ENCODE results near the gene MYO10.

Gene MYO10

DNA sequence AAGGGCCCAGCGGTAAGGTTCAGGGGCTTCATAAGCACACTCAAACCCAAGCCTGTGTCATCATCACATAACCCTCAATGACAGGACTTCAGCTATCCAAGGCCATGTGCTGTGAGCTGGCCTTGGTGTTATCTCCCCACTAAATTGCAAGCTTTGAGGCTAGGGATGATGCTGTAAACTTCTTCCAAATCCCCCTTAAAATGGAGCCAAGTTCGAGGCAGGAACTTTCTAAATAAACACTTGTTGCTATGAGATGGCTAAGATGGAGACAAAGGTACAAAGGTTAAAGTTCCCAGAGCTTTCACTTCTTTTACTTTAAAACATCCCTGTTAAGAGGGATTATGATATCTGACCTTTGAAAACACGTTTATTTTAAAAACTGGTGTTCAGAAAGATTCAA is 123.6 kb downstream of the MYO10 start:
- DNase-seq (ENCODE audit: low read depth in 2 of 2): no peak

DNA sequence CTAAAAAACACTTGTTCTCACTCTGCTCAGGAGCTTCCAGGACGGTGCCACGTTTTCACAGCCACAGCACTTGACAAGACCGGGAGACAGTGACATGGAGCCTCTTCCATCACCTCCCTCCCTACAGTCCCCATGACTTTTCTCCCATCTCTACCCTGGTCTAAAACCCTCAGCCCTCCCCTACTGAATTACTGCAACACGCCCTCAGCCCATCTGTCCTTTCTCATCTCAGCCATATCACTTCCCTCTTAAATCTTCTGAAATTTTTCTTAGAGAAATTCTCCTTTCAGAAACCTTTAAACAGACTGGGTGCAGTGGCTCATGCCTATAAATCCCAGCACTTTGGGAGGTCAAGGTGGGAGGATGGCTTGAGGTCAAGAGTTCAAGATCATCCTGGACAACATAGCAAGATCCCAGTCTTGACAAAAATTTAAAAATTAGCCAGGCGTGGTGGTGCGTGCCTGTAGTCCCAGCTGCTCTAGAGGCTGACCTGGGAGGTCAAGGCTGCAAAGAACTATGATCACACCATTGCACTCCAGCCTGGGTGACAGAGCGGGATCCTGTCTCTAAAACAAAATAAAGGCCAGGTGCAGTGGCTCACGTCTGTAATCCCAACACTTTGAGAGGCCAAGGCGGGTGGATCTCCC is 125.8 kb downstream of the MYO10 start:
- DNase-seq (ENCODE audit: low read depth in 2 of 2): no peak

DNA sequence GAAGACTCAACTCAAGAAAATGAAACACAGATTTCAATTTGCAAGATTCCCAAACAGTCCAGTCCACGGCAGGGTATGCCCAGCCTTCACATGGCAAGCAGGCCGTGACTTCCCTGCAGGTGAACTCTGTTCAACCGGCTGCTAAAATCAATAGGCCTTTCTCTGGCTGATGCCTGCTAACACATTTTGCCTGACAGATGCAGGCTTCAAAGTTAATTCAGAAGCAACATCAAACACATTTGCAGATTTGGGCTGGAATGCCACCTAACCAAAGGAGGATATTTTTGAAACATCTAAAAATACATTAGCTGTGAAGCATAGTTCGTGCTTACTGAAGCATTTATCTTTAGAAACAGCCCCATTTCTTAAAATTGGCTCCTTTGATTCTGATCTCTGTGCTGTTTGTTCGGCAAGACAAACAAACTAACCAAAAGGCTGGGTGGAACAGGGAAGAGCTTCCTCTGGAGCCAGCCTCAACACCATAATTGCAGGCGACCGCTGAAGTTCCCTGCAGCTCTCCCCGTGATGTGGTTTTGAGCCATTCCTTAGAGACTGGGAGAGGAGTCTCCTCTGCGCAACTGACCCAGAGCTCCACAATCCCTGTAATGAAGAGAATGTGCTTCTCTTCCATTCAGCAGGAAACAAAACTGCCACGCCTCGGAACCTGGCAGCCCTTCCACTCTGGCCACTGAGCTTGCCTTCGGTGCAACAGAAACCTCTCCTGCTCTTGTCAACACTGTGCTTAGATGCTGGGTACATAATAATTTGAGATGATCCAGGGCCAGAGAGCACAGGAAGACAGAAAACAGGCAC is 126.5 kb downstream of the MYO10 start:
- DNase-seq (ENCODE audit: low read depth in 2 of 2): no peak

DNA sequence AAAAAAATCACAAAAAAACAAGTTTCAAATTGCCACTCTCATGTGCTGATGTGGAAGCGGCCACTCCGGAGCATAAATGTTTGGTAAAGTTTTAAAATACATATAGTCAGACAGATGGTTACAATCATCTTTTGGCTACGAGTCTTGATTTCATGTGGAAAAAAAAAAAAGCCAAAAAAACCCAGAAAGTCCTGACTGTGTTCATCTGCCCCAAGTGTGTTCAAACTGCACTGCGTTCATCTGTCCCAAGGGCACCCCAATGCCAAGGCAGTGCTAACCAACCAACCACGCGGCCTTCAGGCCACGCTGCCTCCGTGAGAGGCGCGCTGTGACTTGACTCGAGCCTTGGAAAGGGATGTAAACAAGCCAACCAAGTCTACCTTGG is 127.1 kb downstream of the MYO10 start:
- DNase-seq (ENCODE audit: low read depth in 2 of 2): no peak

DNA sequence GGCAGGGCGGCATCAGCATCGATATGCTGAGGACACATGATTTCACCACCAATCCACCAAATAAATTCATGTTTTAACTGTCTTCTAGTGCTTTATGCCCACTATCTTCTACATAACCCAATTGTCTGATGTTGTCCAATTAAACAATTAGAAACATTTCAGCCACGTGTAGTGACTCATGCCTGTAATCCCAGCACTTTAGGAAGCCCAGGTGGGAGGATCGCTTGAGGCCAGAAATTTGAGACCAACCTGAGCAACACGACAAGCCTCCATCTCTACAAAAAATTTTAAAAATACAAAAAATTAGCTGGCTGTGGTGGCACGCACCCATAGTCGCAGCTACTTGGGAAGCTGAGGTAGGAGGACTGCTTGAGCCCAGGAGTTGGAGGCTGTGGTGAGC is 128.1 kb downstream of the MYO10 start:
- DNase-seq (ENCODE audit: low read depth in 2 of 2): no peak

DNA sequence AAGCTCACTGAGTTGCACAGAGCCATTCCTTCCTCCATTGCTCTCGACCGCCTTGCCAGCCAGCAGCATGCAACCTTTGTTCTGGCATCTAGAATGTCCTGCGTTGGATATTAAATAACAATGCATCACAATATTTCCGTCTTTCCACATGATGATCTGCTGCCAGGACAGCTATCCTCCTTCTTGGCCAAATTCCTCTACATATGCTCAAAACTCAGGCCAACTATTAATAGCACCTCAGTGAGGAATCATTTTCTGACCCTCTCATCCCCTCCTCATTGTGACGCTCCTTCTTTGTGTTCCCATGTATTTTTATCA is 128.6 kb downstream of the MYO10 start:
- DNase-seq (ENCODE audit: low read depth in 2 of 2): no peak

DNA sequence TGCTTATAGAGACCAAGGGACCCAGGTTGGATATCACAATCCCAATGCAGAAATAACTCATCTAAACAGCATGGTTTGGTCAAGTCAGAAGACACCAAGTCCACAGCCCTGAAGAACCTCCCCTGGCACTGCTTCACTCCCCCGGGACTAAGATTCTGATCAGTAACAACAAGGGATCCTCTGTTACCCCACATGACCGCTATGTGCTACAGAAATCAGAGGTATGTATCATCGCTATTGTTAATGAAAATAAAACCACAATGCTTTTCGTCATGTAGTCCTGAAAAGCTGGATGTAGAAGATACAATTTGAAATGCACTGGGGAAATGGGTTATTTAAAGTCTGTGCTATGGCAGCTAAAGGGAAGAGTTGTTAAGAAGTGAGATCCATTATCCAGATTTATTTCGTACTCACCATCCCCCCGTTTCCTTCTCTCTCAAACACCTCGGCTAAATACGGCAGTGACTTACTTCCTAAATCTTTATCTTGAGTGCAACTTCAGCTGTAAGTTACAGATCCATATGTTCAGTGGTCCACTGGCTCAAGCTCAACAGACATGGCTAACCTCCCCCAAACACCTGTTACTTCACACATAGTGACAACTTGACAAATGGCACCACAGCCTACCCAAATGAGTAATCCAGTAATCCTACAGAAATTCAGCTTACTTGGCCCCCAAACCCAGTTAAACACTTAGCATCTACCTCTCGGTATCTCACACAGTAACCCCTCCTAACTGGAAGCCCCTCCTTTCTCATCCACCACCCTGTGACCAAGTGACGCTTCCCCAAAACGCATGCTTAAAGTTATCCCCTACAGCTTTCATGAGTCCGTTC is 129.2 kb downstream of the MYO10 start:
- no peak for DNase-seq (ENCODE audit: low read depth in 2 of 2)

DNA sequence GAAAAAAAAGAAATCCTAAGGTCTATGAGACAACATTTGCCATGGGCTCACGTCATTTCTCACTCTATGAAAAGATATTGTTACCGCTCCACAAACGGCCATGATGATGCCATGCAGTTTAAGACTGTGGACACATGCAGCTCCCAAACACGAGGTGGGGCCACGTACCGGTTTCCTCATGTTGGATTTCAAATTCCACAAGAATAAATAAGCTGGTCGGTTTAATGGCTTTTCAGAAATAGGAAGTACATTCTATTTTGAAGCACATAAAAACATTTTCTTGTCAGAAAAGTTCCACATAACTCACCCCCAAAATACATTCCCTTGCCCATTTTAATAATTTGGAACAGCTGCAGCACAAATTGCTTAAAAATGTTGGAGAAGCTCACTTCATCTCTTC is 130.6 kb downstream of the MYO10 start:
- DNase-seq (ENCODE audit: low read depth in 2 of 2): no peak

DNA sequence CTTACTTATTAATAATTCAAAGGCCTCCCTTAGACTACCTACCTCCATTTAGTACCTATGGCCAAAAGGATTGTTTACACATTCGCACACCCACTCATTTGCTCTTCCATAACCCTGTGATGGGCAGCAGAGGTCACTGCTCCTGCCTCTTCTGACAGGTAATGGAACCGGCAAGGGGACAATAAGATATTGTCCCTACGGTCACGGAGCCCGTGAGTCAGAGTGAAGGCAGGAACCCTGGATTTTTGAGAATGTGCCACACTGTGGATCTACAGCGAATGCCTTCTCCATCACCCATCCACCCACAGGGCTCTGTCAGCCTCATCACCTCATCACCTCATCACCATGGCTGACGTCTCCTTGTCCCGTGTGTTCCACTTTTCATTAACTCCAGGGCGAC is 132.3 kb downstream of the MYO10 start:
- no peak for DNase-seq (ENCODE audit: low read depth in 2 of 2)

DNA sequence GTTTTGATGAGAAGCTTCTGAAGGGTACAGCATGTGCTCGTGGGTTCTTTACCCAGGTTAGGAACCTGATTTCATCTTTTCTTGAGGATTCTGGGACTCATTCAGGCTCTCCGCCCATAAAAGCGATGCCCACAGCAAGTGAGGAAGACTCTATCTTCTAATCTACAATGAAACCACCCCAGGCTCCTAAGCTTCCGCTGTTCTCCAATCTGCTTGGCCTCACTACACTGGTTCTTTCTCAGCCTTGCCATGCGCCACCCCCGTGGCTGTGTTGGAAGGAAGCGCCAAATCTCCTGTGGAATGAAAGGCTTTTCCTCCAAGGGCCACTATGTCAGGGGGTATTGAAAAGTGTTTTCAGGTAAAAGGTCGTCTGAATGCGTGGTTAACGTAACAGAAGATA is 135.6 kb downstream of the MYO10 start:
- no peak for DNase-seq (ENCODE audit: low read depth in 2 of 2)

DNA sequence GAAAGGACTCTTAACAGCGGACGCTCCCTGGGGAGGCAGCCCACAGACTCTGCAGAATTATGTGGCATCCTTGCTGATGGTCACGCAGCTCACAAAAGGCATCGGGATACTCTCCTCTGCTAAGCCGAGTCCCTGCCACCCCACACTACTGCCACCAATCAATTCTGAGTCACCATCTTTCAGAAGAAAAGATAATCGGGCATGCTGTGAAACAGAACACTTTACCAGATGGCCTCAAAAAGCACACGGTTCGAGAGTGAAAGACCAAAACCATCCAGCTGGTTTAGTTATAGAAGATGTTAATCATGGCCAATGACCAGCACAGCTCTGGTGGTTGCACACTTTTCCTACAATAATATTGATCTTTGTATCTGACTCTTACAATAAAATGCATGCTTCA is 136.3 kb downstream of the MYO10 start:
- no peak for DNase-seq (ENCODE audit: low read depth in 2 of 2)

DNA sequence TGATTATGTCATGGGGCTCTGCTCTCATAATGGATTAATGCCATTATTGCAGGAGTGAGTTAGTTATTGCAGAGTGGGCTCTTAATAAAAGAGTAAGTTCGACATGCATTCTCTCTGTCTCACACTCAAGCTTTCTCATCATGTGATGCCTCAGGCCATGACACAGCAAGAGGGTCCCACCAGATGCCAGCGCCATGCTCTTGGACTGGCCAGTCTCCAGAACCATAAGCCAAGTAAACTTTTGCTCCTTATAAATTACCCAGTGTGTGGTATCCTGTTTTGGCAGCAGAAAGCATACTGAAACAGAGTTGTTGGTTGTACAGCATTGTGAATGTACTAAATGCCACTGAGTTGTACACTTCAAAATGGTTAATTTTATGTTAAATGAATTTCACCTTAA is 138.1 kb downstream of the MYO10 start:
- DNase-seq (ENCODE audit: low read depth in 2 of 2): no peak

DNA sequence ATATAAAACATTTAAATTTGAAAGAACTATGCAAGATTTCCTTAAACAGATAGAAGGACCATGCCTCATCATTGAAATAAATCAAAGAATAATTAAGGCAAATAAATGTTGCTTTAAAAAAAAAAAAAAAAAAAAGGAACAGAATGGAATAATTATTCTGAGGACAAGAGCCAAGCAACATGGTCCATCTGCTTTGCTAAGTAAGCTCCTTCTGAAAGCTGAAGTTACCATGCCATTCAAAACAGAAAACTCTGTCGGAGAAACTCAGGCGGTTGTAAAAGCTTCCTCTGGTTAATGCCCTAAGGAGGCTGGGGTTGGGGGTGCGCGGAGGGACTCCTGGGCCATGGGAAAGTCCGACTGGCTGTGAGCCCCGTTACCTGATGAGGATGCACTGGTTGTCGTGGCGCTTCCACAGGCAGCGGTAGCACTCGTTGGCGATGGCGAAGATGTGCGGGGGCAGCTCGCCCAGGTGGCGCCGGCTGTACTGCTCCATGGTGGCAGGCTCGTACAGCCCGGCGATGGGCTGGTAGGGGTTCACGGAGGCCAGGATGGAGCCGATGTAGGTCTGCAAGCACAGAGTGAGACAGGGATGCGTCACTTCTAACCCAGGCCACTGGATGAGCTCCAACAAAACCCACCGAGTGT is 141.7 kb downstream of the MYO10 start:
- DNase-seq (ENCODE audit: low read depth in 2 of 2): no peak

DNA sequence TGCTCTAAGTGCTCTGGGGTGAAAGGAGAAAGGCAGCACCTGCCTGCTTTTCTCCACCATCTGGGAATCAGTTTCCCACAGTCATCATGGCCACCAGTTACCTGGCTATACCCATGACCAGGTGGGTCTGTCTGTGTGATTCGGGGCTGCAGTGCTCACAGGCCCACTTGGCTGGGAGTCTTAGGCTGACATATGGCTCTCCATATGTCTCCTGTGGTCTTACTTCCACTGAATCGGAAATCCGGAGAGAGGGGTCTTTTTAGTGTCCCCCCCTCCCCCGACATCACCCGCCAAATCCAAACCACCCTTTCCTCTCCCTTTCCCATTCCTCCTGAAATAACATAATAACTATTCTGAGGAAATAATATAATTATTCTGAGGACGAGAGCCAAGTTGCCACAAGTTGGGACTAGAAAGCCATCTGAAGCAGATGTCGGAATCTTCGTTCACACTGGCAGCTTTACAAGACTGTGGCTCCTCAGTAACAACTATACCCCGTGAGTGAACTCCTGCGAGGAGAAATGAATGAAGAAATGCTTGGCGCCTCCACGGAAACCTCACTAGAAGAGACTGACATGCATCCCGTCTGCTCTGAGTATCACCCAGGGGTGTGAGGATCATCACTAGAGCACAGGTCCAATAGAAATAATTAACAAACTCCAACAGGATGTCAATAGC is 143.4 kb downstream of the MYO10 start:
- DNase-seq (ENCODE audit: low read depth in 2 of 2): no peak

DNA sequence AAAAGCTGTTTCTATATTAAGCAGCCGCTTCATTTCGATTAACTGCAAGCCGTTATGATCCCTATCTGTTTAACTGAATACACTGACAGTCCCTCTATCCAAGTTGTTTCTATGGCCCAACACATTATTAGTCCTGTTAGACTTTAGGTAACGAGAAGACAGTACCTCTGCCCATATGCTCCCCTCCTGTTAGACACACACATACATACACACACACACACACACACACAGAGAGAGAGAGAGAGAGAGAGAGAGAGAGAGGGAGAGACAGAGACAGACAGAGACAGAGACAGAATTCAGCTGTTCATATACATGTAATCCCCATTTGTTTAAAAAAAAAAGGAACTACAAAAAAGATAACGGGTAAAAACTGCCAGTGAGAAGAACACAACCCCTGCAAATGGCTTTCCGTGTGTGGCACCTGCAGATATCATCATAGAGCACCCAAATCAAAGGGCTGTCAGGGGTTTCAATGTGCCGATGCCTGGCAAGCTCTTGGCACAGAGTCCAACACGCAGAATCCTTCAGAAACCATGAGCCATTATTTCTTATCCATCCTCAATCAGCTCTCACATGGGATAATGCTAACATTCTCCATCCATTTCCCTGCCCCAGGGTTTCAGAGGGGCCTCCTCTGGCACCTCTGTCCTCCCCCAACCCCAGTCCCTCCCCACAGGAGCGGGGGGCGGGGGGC is 144.0 kb downstream of the MYO10 start:
- no peak for DNase-seq (ENCODE audit: low read depth in 2 of 2)

DNA sequence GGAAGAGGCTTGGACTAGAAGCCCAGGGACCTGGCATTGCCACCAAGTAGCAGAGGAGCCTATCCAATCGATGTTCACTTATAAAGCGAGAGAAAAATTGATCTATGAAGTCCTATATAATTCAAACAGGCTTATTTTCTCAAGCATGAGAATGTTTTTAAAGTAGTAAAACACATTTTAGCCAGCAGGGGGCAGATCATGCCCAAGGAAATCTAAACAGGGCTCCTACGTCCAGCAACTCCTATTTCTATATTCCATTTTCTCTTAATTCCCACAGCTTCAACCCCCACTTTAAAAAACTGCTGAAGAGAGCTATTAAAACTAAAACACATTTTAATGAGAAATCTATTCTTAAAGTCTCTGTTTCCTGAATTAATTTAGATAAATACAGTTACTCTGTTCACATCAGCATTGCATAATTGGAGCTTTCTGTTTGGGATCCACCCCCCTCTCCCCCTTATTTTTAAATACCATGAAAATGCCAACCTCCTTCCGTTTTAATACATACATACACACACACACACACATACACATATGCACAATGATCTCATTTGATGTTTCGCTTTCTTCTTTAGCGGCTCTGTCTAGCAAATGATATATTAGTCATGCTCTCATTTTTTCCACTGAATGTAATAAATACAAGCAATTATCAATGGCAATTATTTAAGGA is 144.9 kb downstream of the MYO10 start:
- no peak for DNase-seq (ENCODE audit: low read depth in 2 of 2)

DNA sequence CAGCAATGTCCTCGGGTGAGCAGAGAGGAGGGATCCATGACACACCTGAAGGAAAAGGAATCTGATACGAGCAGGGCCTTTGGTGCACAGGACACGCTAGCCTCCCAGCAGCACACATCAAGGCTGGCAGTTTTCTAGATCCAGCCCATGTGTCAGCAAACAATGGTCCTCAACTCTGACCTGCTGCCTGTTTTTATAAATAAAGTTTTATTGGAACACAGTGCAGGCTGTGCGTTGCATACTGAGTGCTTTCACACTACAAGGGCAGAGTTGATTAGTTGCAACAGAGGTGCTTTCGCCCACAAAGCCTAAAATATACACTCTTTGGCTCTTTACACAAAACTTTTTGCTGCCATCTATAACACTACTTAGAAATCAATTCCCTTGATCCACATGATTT is 147.1 kb downstream of the MYO10 start:
- no peak for DNase-seq (ENCODE audit: low read depth in 2 of 2)

DNA sequence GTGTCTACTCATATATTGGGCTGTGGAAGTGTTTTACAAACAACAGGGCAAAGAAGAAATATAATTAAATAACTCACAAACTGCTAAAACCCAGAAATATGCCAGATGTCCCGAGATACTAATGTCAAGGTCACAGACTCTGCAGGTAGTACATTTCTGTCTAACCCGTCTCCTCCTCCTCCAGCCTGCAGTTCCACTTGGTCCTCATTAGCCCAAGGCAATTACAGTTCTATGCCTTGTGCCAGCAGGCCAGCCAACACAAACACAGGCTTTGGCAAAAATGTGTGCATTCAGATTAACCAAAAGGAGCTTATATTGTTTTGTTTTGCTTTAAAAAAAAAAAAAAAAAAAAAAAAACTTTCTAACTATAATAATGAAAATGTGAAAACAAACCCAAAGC is 148.8 kb downstream of the MYO10 start:
- no peak for DNase-seq (ENCODE audit: low read depth in 2 of 2)

DNA sequence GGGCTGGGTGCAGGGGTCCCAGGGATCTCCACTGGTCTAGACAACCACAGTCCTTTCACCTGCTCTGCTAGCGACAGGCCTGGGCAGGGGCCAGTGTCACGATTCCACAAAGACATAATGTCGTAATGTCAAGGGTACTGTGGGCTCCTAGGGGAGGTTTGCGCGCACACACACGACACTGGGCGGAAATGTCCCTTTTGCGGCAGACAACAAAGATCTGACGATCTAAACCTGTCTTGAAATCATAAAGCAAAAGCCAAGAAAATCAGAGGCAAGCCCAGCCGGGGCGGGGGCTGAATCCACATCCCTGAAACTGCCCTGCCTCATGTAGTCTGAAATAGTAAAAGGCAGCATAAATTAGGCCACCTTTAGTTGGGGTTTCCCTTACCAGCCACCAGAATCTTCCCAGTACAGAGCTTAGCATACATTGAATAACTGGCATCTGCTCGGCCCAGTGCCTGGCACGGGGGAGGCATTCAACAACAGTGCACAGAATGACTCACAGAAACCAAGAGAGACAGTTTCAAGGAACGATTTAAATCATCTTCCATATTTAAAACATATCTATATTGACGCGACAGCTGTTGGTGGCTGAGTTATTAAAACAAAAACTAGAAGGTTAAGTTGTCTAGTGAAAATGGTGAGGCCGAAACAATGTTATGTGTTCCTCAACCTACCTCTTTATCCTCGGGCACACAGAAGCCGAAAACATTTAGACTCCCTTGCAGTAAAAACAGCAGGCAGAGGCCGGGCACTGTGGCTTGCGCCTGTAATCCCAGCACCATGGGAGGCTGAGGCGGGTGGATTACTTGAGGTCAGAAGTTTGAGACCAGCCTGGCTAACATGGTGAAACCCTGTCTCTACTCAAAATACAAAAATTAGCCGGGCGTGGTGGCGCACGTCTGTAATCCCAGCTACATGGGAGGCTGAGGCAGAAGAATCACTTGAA is 151.0 kb downstream of the MYO10 start:
- DNase-seq (ENCODE audit: low read depth in 2 of 2): peak; percentile 27 to 46

DNA sequence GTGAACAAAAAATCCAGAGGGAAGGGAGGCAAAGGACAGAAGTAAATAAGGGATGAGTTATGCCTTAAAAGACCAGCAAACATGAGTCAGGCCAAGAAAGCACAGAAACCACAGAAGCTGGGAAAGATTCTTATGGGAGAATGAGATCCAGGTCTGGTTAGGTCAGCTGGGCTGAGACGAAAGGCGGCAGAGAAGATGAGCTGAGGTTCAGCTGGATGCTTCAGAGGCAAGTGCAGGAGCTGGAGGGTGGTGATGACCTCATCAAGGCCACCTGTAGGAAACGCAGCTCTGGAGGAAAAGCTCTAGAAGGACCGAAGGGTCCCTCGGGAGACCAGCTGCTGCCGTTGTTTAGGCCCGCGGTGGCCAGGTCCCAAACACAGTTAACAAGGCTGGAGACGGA is 152.0 kb downstream of the MYO10 start:
- no peak for DNase-seq (ENCODE audit: low read depth in 2 of 2)
